BJ (cell line): ENCODE data around the gene RBM15. TPM values are rescaled to one million over a fixed set of nuclear protein-coding genes. Genes with fewer than 3 reads are reported as not detected.

Source experiments
- CTCF ChIA-PET: fragments of 350-600 bp; formaldehyde crosslinking; extraction: SDS; loops from one replicate; lab custom pipeline; 2021; ENCODE audit warnings: antibody characterized with exemption, inconsistent platforms; lab: Yijun Ruan, JAX
- POLR2A ChIA-PET: fragments of 300-600 bp; sonication (Branson Sonifier 250); formaldehyde crosslinking; extraction: SDS; loops from one replicate; lab custom pipeline; 2021; ENCODE audit warnings: antibody characterized with exemption; lab: Charles Lee
- DNase-seq: peaks from one replicate; pipeline ENCODE4 v3.0.0-alpha.2; 2011; ENCODE audit warnings: low read depth
- H3K27me3 ChIP-seq: 2 replicates; pipeline ENCODE4 v1.6.0; 2011; ENCODE audit warnings: low read length; ENCODE audit not compliant: control insufficient read depth, insufficient read depth
- H3K36me3 ChIP-seq: 2 replicates; pipeline ENCODE4 v1.5.1; 2011; ENCODE audit warnings: low read length; ENCODE audit not compliant: control insufficient read depth, insufficient read depth
- H3K4me3 ChIP-seq: 2 replicates; pipeline ENCODE4 v1.5.1; 2011; ENCODE audit warnings: low read depth, mild to moderate bottlenecking, control low read depth, low read length
- CTCF ChIP-seq: IDR thresholded peaks from 2 replicates; pipeline ENCODE4 v1.5.1; 2011; ENCODE audit warnings: low read depth, mild to moderate bottlenecking, control low read depth, inconsistent platforms, low read length, moderate library complexity; ENCODE audit not compliant: insufficient read depth
- polyA plus RNA-seq: library from polyadenylated mRNA; depleted of rRNA; stranded (reverse); fragments of >200 nt; gene quantifications from 2 replicates; pipeline ENCODE4 v1.2.3, GENCODE V29; 2011

RBM15 gene
- polyA plus RNA-seq, 1 experiment, result 10.2 TPM

- no peak overlapping the region for H3K4me3 ChIP-seq
- TF ChIP-seq CTCF, result no peak
- CTCF ChIA-PET, result no interaction called here
- POLR2A ChIA-PET, result no interaction called here
- no peak for DNase-seq
- no peaks in the 10 kb centered on the region for H3K27me3 ChIP-seq
- no peaks in the 10 kb centered on the region; the same call in 1 of the 2 replicates for H3K36me3 ChIP-seq
These were observed 45.6 kb downstream of the RBM15 start for GRCh38 chr1:110384581-110385321.

GRCh38 chr1:110385369-110385768 is 46.2 kb downstream of the RBM15 start:
- CTCF ChIA-PET, result no interaction called here

GRCh38 chr1:110387048-110387754 is 48.0 kb downstream of the RBM15 start:
- no peak for DNase-seq
- CTCF ChIA-PET, result interaction anchor here (1.0 to 2.5 kb wide), 6 partner anchors 9 to 190 kb away, joined by 3 to 7 read pairs (median 4); no protein-coding TSS in a partner anchor
- no peak for TF ChIP-seq CTCF
- POLR2A ChIA-PET, result no interaction called here
- H3K36me3 ChIP-seq, result no peaks in the 10 kb centered on the region
- no peaks in the 10 kb centered on the region for H3K27me3 ChIP-seq
- H3K4me3 ChIP-seq, result no peak overlapping the region

More at GRCh38 chr1:110385369-110385768, 46.2 kb downstream of the RBM15 start:
- no peak for DNase-seq
- POLR2A ChIA-PET, result no interaction called here
- no peak for TF ChIP-seq CTCF
- H3K27me3 ChIP-seq, result no peaks in the 10 kb centered on the region
- no peaks in the 10 kb centered on the region; the same call in 1 of the 2 replicates for H3K36me3 ChIP-seq
- H3K4me3 ChIP-seq, result no peak overlapping the region

GRCh38 chr1:110390096-110390495 is 50.9 kb downstream of the RBM15 start:
- DNase-seq, result no peak
- no peak for TF ChIP-seq CTCF
- H3K27me3 ChIP-seq, result no peaks in the 10 kb centered on the region
- H3K4me3 ChIP-seq, result peak overlapping the region; percentile 40
- no peaks in the 10 kb centered on the region for H3K36me3 ChIP-seq
- POLR2A ChIA-PET, result no interaction called here
- CTCF ChIA-PET, result interaction anchor here (1.0 to 1.4 kb wide), 4 partner anchors 9 to 107 kb away, joined by 3 to 4 read pairs (median 3); no protein-coding TSS in a partner anchor

GRCh38 chr1:110390692-110391245 is 51.6 kb downstream of the RBM15 start, which contains the start of gene SLC16A4:
TSS of gene SLC16A4 (minus strand) at chr1:110391026. CDS start at chr1:110389323, 1,703 bp downstream.
- DNase-seq, result peak; percentile 62
- TF ChIP-seq CTCF, result no peak
- POLR2A ChIA-PET, result no interaction called here
- CTCF ChIA-PET, result interaction anchor here (1.1 to 1.8 kb wide), 4 partner anchors 11 to 106 kb away, joined by 3 to 6 read pairs (median 4); no protein-coding TSS in a partner anchor
- Histone ChIP-seq H3K4me3 (peak within 1 kb of the TSS; percentile 40), H3K36me3 (no peaks in the 10 kb centered on the region), H3K27me3 (no peaks in the 10 kb centered on the region)
